Fibroblast of peridontal ligament (primary cell): ENCODE results near the gene TRIM72.
"Not testable (repeated sequence)": the region's sequence is repeated elsewhere in the genome, so short reads cannot be mapped to it uniquely, and the experiment has no call there.

Experiments
- DNase-seq: peaks from one replicate; pipeline ENCODE4 v3.0.0-alpha.2; 2010; ENCODE audit errors: extremely low read depth

TRIM72 gene, protein sequence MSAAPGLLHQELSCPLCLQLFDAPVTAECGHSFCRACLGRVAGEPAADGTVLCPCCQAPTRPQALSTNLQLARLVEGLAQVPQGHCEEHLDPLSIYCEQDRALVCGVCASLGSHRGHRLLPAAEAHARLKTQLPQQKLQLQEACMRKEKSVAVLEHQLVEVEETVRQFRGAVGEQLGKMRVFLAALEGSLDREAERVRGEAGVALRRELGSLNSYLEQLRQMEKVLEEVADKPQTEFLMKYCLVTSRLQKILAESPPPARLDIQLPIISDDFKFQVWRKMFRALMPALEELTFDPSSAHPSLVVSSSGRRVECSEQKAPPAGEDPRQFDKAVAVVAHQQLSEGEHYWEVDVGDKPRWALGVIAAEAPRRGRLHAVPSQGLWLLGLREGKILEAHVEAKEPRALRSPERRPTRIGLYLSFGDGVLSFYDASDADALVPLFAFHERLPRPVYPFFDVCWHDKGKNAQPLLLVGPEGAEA

DNA sequence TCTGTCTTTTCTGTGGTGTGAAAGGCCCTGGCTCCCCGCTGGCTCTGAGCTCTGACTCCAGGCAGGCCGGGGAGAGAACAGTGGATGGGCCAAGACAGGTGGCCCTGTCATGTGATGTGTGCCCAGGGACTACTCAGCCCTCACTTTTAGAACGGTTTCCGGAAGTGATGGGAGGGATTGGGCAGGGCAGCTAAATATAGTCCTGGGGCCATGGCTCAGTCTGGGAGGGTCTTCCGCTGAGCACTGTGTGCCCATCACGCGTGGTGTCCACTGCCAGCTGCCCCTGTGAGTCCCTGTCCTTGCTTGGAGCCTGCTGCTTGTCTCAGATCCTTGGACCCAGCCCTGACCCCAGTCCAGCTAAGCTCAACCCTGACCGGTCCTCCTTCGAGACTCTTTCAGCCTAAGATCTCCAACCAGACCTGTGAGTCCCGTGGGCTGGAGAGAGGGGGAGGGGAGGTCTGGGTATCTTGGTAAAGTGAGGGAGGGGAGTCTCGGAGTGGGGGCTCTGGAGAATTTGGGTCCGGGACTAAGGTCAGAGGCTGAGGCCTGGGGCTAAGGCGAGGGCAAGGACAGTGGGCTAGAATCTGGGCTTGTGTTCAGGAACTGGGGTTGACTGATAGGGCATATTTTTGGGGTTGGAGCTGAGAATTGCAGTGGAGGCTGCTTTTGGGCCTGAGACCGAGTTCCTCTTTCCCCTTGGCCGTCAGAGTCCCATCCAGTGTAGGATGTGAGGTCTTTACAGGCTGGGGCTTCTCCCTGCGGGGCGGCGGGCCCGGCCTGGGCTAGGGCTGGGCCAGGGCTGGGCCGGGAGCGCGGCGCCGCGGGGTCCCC, at the start of gene TRIM72:
TSS of gene TRIM72 (plus strand) at position 243 of the 831 bp plus-strand sequence. CDS start 620 bp downstream, outside the sequence.
- DNase-seq: no peak

DNA sequence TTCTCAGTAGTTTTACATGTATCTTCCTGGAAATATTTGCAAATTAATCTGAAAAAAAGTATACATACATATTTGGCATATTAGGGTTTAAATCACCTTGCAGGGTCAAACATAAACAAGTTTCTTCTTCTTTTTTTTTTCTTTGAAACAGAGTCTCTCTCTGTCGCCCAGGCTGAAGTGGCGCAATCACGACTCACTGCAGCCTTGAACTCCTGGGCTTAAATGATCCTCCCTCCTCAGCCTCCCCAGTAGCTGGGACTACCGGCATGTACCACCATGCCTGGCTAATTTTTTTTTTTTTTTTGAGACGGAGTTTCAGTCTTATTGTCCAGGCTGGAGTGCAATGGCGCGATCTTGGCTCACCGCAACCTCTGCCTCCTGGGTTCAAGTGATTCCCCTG, 46.6 kb upstream of the TRIM72 start:
- DNase-seq: no peak

DNA sequence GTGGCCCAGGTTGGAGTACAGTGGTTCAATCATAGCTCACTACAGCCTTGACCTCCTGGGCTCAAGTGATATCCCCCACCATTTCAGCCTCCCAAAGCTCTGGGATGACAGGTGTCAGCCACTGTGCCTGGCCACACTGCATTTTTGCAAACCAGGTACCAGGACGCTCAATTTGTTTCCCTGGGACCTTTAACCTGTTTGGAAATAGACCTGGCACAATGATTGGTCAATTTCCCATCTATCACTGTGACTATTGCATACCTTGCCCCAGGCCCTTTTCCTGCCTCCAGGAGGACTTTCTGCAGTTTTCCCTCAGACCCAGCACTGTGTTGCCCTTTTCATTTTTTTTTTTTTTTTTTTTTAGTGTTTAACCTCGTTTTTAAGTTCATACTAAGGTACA, 45.1 kb upstream of the TRIM72 start:
- DNase-seq: no peak

DNA sequence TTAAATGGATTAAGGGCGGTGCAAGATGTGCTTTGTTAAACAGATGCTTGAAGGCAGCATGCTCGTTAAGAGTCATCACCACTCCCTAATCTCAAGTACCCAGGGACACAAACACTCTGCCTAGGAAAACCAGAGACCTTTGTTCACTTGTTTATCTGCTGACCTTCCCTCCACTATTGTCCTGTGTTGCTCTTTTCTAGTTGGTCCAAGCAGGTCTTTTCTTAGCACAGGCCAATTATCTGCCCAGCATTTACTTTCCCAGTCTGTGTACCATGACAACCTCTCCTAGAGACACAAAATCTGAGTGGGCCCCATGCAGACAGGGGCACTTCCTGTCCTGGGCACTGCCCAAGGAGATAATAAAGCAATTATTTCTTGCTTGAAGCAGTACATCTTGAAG, 43.9 kb upstream of the TRIM72 start:
- DNase-seq: not testable (repeated sequence)

DNA sequence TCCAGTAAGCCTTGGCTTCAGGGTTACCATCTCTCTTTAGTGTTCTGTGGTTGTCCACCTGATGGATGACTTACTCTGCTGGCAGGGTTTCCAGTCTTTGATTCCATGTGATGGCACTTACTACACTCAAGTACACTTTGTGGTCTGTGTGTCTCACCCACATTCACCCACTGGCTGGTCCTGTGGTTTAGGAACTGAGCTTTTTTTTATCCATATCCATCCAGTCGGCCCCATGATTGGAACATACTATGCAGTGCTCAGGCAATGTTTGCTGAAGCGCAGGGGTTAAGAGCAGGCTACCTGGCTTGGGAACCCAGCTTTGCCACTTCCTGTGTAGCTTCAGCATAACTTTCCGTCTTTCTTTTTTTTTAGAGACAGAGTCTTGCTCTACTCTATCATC, 36.8 kb upstream of the TRIM72 start:
- DNase-seq: peak; percentile 42

DNA sequence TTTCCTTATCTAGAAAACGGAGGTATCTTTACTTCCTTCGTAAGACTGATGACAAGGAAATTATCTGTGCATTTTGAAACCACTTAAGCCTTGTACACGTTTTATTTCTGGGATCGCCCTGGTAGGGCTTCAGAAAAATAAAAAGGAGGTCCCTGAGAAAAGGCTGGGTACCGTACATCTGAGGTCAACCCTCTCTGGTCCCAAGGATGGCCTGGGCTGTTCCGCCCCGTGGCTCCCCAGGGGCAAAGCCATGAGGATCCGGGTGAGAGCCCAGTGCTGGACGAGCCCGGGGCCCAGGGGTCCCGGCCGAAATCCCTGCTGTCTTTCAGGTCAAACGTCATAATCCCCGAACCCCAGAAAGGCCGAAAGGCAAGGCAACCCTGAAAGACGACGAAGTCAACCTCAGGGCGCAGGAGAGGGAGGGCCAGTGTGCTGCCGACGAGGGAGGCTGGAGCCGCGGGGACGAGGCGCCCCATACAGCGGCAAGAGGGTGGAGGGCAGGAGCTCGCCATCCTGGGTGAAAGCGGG, 34.6 kb upstream of the TRIM72 start:
- peak; percentile 17 for DNase-seq

DNA sequence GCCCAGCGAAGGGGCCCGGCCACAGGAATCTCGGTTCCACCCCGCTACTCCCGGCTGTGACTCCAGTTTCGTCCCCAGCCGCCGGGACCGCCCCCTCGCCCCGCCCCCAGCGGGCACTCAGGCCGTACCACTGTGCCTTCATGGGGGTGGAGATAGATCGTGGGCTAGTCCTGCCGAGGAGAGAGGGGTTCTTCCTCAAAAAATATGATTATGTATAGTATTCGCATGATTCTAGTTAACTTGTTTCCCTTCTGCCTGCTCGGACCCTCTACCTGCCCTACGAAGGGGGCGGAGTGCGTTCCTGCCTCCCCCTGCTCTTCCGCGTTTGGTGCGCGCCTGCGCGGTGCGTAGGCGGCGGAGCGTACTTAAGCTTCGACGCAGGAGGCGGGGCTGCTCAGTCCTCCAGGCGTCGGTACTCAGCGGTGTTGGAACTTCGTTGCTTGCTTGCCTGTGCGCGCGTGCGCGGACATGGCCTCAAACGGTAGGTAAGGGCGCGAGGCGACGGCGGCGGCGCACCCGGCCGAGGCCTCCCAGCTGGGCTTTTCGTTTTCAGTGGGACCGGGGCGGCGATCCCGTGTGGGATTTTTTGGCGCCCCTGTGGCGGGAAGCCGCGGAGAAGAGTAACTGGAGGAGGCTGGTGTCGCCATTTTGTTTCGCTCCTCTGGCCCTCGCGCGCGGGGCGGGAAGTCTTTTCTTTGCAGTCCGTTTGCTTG, 34.0 kb upstream of the TRIM72 start, which contains the start of gene FUS:
TSS of gene FUS (plus strand) at position 393 of the 713 bp plus-strand sequence. CDS start at position 469, 76 bp downstream.
- peak; percentile 90 for DNase-seq

DNA sequence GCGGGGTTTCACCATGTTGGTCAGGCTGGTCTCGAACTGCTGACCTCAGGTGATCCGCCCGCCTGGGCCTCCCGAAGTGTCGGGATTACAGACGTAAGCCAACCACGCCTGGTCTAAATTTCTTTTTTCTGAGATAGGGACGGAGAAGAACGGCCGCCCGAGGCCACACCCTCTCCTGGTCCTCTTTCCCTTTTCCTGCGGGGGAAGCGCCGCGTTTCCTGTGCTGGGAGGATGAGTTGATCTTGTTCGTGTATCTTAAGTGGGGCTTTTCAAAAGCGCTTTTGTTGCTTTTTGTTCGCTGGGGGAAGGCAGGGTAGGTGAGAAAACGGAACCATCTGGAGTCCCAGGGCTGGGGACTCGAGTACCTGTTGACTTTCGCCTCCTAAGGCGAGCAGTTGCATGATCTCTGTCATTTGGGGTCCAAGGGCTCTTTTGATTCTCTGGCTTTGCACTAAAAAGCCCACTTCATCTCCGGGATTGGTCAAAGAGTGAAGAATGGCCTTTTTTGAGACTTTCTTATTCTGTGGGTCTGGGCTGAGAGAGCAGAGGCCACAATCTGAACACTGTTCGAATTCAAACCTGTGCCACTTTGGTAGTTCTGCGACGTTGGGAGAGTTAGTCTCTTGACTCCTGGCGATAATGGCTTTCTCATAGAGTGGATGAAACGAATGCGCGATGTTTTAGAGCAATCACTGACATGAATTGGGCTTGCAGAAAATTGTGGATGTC, 32.7 kb upstream of the TRIM72 start:
- no peak for DNase-seq

DNA sequence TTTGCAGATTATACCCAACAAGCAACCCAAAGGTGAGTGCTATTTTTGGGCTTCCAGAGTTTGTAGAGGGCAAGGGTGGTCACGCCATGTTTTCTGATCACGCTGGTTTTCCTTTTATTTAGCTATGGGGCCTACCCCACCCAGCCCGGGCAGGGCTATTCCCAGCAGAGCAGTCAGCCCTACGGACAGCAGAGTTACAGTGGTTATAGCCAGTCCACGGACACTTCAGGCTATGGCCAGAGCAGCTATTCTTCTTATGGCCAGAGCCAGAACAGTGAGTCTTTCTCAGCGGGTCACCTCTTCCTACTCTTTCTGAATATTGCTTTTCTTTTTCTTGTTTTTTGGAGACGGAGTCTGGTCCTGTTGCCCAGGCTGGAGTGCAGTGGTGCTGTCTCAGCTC, 31.5 kb upstream of the TRIM72 start:
- DNase-seq: no peak

DNA sequence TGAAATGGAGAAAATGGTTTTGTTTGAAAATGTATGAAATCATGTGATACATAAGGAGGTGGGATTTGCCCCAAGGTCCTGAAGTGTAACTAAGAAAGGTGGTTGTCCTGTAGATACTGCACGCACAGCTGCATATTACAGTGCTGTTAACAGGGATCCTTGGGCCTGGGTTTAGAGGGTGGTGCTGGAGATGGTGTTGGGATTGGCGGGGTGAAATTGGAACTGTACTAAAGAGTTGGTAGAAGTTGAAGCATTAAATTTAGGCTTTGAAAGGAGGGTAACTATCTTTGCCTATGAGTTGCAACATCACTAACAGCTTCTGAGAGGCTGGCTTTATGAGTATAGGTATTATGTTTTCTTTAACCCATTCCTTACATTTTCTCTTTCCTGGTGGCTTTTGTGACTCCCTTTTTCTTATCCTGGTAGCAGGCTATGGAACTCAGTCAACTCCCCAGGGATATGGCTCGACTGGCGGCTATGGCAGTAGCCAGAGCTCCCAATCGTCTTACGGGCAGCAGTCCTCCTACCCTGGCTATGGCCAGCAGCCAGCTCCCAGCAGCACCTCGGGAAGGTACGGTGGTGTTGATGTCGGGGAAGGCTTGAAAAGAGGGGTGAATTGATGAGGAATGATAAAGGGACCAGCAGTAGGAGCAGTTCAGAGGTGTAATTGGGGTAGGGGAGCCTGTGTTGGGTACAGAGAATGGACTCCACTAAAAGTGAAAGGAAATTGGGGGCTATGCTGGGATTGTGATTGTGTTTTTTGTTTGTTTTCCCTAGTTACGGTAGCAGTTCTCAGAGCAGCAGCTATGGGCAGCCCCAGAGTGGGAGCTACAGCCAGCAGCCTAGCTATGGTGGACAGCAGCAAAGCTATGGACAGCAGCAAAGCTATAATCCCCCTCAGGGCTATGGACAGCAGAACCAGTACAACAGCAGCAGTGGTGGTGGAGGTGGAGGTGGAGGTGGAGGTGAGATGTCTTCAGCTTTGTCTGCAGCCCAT, 30.2 kb upstream of the TRIM72 start:
- DNase-seq: no peak

DNA sequence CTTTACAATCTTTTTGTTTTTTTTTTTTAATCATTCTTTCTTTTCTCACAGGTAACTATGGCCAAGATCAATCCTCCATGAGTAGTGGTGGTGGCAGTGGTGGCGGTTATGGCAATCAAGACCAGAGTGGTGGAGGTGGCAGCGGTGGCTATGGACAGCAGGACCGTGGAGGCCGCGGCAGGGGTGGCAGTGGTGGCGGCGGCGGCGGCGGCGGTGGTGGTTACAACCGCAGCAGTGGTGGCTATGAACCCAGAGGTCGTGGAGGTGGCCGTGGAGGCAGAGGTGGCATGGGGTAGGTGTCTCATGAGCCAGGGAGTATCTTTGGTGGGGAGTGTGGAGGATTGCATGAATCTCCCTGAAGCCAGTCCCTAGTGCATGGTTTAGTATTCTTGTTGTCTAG, 29.0 kb upstream of the TRIM72 start:
- DNase-seq: no peak

DNA sequence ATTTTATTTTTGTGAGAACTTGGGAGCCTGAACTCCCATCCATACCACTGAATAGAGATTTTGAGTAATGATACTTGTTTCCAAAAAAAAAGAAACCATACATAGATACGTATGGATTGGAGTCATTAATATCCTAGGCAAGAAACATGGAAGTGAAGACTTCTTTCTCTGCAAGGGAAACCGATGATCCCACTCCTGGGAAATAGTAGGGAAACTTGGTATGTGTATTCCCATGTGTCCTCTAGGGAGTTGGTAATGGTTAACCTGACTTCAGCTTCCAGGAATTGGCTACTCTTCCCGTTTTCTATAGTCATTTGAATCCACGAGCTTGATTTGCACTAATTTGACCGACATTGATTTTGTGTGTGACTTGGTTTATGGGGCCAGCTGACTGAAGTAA, 28.6 kb upstream of the TRIM72 start:
- DNase-seq: no peak

DNA sequence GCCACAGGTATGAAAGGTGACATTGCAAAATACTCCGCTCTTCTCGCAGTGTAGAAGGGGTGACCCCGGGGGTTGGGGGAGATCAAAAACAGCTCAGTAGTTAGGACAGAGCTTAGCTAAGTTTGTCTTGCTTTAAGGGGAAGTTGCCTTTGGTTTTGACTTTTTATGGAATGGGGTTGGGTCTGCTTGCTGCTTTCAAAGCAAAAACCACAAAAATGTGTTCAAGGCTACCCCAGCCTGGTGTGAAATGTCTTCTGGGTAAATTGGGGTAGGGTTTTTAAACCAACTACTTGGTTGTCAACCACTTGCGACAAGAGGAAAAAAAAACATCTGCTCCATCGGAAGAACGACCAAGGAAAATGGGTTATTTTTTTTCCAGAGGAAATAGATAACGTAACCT, 27.7 kb upstream of the TRIM72 start:
- no peak for DNase-seq

DNA sequence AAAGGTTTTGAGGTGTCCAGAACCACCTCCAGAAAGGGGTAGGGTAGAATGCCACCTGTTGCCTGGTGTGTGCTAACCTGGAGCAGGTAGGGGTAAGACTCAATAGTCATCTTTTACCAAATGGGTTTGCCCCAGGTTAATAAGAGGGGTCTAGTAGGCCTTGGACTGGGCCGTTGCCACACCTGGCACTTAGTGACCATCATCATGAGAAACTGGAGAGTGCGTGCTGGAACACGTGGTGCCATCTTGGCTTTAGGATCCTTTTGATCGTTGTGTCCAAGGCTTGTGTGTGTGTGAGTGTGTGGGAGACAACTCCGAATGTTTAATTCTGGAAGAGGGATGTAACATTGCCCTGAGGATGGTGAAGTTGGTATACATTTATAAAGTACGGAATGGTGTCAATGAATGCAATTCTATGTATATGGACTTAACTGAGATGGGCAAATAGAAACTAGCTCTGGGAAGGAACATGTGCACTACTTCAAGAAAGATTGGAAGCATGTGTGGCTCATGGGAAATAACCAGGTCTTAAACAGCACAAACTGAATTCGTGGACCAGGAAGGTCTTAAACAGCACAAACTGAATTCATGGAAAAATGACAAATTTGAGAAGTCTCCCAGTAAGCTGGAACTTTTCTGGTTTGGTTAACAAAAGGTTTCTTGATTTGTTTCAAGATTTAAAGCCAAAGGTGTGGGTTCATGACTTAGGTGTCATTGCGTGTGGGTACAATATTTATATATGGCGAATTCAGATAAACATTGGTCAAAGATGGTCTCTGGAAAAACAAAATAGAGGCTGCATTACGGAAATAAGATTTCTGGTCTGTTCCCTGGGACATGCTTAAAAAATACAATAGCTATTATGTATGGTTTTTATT, 26.8 kb upstream of the TRIM72 start:
- DNase-seq: no peak

DNA sequence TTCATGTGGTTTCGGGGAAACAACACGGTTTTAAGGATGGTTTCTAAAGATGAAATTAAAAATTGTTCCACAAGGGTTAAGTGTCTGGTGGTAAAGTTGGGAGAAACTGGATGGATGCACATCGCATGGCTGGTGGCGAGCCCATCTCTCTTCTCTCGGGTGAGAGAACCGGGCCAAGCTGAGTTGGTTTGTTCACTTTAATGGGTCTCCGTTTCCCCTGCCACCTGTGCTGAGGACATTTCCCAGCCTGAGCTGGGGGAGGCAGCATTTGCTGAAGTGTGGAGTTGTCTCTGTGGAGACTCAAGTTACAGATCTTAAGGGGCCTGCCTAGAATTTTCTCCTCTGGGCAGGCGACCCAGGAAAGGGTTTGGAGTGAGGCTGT, 26.1 kb upstream of the TRIM72 start:
- DNase-seq: no peak

DNA sequence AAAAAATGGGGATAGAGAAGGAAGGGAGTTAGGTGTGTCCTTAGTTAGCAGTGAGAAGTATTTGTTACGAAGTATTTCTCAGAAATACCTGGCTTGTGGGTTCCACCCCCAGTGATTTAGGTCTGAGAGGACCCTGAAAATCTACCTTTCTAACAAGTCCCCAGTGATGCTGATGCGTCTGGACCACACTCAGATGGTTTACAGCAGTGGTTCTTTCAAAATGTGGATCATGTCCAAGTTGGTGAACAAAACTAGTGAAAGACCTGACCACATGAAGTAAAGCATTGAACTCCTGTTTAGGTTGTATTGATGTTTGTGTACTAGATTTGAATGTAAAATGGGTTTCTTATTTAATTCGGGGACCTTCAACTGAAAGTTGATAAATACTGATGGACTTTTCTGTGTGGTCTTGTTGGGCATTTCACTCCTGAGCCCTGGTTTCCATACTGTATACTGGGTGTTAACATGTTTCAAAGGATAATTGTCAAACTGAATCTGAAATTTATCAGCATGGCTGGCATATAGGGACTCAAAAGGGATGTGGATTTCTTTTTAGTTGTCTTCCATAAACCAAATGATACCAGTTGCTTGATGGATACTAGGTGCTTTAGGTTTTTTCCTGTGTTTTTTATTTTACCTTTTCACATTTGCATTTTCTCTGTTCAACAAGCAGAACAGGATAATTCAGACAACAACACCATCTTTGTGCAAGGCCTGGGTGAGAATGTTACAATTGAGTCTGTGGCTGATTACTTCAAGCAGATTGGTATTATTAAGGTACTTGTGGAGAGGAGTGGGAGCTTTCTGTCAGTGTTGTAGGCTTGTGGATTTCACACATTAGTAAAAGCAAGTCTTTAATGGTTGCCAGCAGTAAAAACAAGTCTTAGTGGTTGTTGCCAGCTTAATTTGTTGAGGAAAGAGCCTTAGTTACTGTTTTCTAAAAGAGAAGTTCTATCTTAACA, 25.2 kb upstream of the TRIM72 start:
- DNase-seq: no peak

DNA sequence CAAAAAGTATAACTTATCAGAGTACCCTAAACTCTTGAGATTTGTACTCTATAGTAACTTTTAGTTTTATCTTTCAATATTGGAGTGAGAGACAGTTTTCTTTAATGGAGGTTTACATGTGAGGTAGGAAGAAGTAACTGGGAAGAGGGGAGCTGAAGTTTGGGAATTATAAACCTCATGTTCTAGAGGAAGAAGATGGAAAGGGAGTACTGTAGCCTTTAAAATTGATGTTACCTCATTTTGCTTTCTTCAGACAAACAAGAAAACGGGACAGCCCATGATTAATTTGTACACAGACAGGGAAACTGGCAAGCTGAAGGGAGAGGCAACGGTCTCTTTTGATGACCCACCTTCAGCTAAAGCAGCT, 24.5 kb upstream of the TRIM72 start:
- DNase-seq: no peak

DNA sequence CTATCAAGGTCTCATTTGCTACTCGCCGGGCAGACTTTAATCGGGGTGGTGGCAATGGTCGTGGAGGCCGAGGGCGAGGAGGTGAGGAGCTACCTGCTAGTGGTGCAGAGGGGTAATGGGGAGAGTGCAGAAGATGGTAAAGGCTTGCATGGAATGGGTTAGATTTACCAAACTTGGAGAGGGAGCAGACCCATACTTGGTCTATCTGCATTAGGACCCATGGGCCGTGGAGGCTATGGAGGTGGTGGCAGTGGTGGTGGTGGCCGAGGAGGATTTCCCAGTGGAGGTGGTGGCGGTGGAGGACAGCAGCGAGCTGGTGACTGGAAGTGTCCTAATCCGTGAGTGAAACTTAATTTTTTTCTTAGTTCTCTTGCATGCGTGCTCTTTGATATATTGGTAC, 23.9 kb upstream of the TRIM72 start:
- no peak for DNase-seq
